ENCODE data around the gene ERCC8.

ERCC8 gene

DNA sequence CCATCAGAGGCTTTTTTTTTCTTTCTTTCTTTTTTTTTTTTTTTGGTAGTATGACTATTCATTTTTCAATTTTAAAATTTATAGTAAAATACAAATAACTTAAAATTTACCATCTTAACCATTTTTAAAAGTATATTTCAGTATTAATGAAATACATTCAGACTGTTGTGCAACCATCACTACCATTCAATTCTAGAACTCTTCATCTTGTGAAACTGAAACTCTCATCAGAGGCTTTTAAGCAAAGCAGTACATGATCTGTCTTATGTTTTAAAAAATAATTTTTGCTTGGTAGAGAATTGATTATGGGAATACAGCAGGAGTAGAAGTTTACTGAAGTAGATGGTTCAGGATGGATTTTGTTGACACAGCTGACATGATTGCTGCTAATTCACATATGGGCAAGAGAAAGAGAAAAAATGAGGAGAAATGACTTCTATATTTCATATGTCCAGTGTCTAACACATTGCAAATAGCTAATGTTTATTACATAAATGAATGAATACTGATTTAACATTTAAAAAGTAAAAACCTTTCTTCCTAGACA, 114.2 kb downstream of the ERCC8 start:
- no peak for DNase-seq

DNA sequence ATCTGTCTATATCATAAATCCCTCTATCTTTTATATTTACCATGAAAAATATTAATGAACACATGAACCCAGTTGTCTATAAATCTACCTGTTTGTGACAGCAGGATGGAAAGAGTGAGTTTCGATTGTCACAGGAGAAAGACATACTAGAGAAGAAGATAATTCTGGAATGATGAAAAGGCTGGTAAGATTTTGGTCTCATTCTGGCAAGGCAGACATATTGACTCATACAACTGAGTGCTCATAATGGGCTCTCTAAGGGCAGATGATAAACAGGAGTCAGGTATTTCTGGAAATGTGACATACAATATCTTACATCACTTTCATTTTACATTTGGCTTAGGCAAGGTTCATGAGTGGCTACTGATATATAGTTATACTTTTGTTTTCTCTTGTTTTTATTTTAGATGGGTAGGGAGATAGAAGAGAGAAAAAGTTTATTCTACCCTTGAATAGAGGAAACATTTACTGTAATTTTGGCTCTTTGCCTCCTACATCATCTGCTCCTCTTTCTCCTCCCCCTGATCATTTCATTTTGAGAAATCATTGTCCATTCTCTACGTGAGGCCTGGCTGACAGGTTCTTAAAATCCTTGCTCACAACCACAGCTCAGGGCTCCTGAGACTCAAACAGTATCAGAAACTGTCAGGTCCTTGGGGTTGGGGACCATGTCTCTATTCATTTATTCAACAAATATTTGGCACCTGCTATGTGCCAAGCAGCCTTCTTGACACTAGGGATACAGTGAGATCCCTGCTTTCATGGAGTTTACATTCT, 115.2 kb downstream of the ERCC8 start:
- DNase-seq, result no peak

DNA sequence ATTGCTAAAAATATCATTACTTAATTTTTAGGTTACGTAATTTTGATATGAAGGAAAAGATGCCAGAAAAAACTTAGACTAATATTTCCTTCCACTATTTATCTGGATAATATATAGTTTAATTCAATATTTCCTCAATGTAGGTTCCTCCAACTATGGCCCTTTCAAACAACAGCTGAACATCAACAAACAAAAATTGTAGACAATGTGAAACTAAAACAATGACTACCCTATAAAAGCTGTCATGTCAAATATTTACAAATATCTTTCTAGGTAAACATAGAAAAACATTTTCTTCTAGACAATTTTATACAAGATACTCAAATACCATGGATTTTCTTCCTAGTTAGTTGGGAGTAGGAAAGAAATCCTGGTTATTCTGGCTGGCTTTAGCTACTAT, 117.7 kb downstream of the ERCC8 start:
- DNase-seq, result no peak

DNA sequence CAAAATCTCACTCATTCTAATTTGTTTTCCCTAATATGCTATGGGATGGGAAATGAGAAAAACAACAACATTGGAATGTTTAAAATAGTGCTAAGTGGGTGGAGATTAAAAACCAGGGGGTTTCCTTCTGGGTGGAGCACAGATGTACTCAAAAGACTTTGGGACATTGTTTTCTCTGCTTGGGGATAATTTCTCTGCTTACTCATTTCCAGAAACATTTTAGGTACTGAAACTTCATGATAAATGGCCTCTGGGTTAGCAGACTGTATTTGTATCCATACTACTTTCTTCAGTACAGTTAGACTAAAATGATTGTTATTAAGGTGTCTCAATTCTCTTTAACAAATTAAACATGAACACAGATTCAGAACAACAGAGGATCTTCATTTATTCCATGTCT, 118.2 kb downstream of the ERCC8 start:
- DNase-seq, result no peak

Data from HCEC 1CT (cell line).